HG03342 (cell line): Measurements from ENCODE around the gene ELMO2.

Experiments
- ATAC-seq: cut with Tn5 transposase; IDR thresholded peaks from one replicate; pipeline ENCODE4 v1.9.1; 2021; ENCODE audit warnings: mild to moderate bottlenecking, moderate library complexity; ENCODE audit not compliant: unreplicated experiment

The ELMO2 gene

GRCh38 chr20:46406200-46406985, at the start of gene ELMO2:
TSS of gene ELMO2 (minus strand) at chr20:46406615. CDS start at chr20:46394482, 12,133 bp downstream.
- ATAC-seq, result peak; percentile 84

- no peak for ATAC-seq
These were observed 49.3 kb upstream of the ELMO2 start for GRCh38 chr20:46455729-46456128.

GRCh38 chr20:46446851-46447250, 40.4 kb upstream of the ELMO2 start:
- no peak for ATAC-seq

GRCh38 chr20:46439837-46440236, 33.4 kb upstream of the ELMO2 start:
- ATAC-seq, result no peak

- no peak for ATAC-seq
These were observed 31.8 kb upstream of the ELMO2 start for GRCh38 chr20:46438156-46438750.

GRCh38 chr20:46435146-46435545, 28.7 kb upstream of the ELMO2 start:
- no peak for ATAC-seq

GRCh38 chr20:46434597-46434996, 28.2 kb upstream of the ELMO2 start:
- no peak for ATAC-seq

GRCh38 chr20:46433051-46433450, 26.6 kb upstream of the ELMO2 start:
- no peak for ATAC-seq

- ATAC-seq, result no peak
These were observed 24.7 kb upstream of the ELMO2 start for GRCh38 chr20:46430921-46431712.

GRCh38 chr20:46427384-46427783, 21.0 kb upstream of the ELMO2 start:
- no peak for ATAC-seq

- ATAC-seq, result no peak
These were observed 17.6 kb upstream of the ELMO2 start for GRCh38 chr20:46423882-46424482.

GRCh38 chr20:46423342-46423741, 16.9 kb upstream of the ELMO2 start:
- no peak for ATAC-seq

GRCh38 chr20:46420878-46421277, 14.5 kb upstream of the ELMO2 start:
- ATAC-seq, result no peak

- ATAC-seq, result no peak
These were observed 13.5 kb upstream of the ELMO2 start for GRCh38 chr20:46419882-46420281.

GRCh38 chr20:46416839-46417238, 10.4 kb upstream of the ELMO2 start:
- no peak for ATAC-seq

GRCh38 chr20:46416421-46416820, 10.0 kb upstream of the ELMO2 start:
- no peak for ATAC-seq

- no peak for ATAC-seq
These were observed 9.4 kb upstream of the ELMO2 start for GRCh38 chr20:46415773-46416172.

GRCh38 chr20:46414608-46415007, 8.2 kb upstream of the ELMO2 start:
- ATAC-seq, result no peak

GRCh38 chr20:46411637-46412036, 5.2 kb upstream of the ELMO2 start:
- no peak for ATAC-seq

GRCh38 chr20:46408281-46408731, 1.9 kb upstream of the ELMO2 start:
- no peak for ATAC-seq

- ATAC-seq, result no peak
These were observed 1.2 kb upstream of the ELMO2 start for GRCh38 chr20:46407671-46407996.
